Measurements from ENCODE around the gene RFPL4AL1.
"Not testable (repeated sequence)": the region's sequence is repeated elsewhere in the genome, so short reads cannot be mapped to it uniquely, and the experiment has no call there.

The RFPL4AL1 gene

DNA sequence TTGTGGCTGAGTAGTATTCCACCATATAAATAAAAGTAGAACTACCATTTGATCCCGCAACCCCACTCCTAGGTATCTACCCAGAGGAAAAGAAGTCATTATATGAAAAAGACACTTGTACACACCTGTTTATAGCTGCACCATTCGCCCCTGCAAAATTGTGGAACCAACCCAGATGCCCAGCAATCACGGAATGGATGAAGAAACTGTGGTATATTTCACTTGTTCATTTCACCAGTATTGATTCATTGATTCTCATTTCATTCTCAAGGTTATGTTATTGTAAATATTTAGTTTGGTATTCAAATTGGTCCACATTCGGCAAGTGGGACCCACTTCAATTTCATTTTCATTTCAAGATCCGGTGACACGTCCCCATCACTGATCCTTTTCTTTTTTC lies 18.2 kb upstream of the RFPL4AL1 start:
- no peak overlapping the region for H3K9ac ChIP-seq

GRCh38 chr19:55753401-55753800 lies 15.5 kb upstream of the RFPL4AL1 start:
- H3K4me1 ChIP-seq = no peaks in the 10 kb centered on the region
- H3K79me2 ChIP-seq = no peaks in the 10 kb centered on the region
- H3K27ac ChIP-seq = no peak overlapping the region
- no peaks in the 10 kb centered on the region for H3K27me3 ChIP-seq (ENCODE audit: control insufficient read depth, insufficient read depth, low read length)
- TF ChIP-seq, protein P1, sequence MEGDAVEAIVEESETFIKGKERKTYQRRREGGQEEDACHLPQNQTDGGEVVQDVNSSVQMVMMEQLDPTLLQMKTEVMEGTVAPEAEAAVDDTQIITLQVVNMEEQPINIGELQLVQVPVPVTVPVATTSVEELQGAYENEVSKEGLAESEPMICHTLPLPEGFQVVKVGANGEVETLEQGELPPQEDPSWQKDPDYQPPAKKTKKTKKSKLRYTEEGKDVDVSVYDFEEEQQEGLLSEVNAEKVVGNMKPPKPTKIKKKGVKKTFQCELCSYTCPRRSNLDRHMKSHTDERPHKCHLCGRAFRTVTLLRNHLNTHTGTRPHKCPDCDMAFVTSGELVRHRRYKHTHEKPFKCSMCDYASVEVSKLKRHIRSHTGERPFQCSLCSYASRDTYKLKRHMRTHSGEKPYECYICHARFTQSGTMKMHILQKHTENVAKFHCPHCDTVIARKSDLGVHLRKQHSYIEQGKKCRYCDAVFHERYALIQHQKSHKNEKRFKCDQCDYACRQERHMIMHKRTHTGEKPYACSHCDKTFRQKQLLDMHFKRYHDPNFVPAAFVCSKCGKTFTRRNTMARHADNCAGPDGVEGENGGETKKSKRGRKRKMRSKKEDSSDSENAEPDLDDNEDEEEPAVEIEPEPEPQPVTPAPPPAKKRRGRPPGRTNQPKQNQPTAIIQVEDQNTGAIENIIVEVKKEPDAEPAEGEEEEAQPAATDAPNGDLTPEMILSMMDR (IDR thresholded peaks at IDR 0.05) = no peak
- H3K9ac ChIP-seq = no peak overlapping the region
- H3K9me3 ChIP-seq (ENCODE audit: control insufficient read depth, low read length) = no peaks in the 10 kb centered on the region
- no peak overlapping the region for H2AFZ ChIP-seq
- H3K36me3 ChIP-seq (ENCODE audit: control insufficient read depth, insufficient read depth, low read length) = no peaks in the 10 kb centered on the region
- H3K4me3 ChIP-seq (ENCODE audit: low read depth, low read length) = no peak overlapping the region
- H3K4me2 ChIP-seq (ENCODE audit: low read length) = no peak overlapping the region

More for the DNA sequence above, 18.2 kb upstream of the RFPL4AL1 start:
- no peak overlapping the region for H3K4me2 ChIP-seq (ENCODE audit: low read length)
- H3K36me3 ChIP-seq (ENCODE audit: control insufficient read depth, insufficient read depth, low read length) = no peaks in the 10 kb centered on the region
- no peaks in the 10 kb centered on the region for H3K9me3 ChIP-seq (ENCODE audit: control insufficient read depth, low read length)
- no peaks in the 10 kb centered on the region for H3K4me1 ChIP-seq
- H3K79me2 ChIP-seq = no peaks in the 10 kb centered on the region
- no peak overlapping the region for H3K27ac ChIP-seq
- TF ChIP-seq, protein P1 (IDR thresholded peaks at IDR 0.05) = no peak
- H2AFZ ChIP-seq = no peak overlapping the region
- H3K4me3 ChIP-seq (ENCODE audit: low read depth, low read length) = no peak overlapping the region
- H3K27me3 ChIP-seq (ENCODE audit: control insufficient read depth, insufficient read depth, low read length) = no peaks in the 10 kb centered on the region

DNA sequence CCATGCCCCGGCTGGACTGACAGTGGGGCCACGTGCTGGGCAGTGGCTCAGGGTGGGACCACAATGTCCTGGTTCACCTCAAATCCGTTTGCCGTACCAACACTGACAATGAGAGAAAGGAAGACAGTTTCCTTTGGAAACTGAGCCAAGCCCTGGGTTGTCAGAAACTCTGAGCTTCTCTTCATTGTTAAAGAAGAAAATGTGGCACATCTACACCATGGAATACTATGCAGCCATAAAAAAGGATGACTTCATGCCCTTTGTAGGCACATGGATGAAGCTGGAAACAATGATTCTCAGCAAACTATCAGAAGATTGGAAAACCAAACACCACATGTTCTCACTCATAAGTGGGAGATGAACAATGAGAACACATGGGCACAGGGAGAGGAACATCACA lies 12.1 kb upstream of the RFPL4AL1 start:
- H2AFZ ChIP-seq; H3K4me3 ChIP-seq (ENCODE audit: low read depth, low read length); H3K9ac ChIP-seq; H3K4me2 ChIP-seq (ENCODE audit: low read length); H3K27ac ChIP-seq; H3K27me3 ChIP-seq (ENCODE audit: control insufficient read depth, insufficient read depth, low read length); H3K9me3 ChIP-seq (ENCODE audit: control insufficient read depth, low read length); H3K36me3 ChIP-seq (ENCODE audit: control insufficient read depth, insufficient read depth, low read length); H3K4me1 ChIP-seq; H3K79me2 ChIP-seq: not testable (repeated sequence)

DNA sequence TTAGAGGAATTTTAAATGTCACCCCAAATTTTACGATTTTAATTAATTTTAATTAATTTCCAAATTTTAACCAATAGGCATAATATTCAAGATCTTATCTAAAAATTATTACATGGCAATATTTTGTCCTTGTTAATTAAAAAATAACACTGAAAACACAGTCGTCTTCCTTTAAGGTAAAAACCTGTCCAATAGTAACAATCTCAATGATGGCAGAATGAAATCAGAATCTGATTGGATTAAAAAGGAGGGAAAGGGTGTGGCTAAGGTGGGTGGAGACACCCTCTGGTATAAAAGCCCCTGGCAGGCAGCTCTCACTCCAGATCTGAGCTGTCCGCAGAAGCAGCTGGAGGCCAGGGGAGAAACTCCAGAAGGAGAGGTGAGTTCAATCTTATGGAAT lies 10.1 kb upstream of the RFPL4AL1 start, which contains the start of gene RFPL4A:
TSS of gene RFPL4A (plus strand) at position 301 of the 400 bp plus-strand sequence. CDS start 2,704 bp downstream, outside the sequence.
- not testable (repeated sequence) for H3K4me3 ChIP-seq (ENCODE audit: low read depth, low read length); H3K4me1 ChIP-seq; H3K27me3 ChIP-seq (ENCODE audit: control insufficient read depth, insufficient read depth, low read length); H3K9ac ChIP-seq; H3K4me2 ChIP-seq (ENCODE audit: low read length); H3K36me3 ChIP-seq (ENCODE audit: control insufficient read depth, insufficient read depth, low read length); H3K27ac ChIP-seq; H3K9me3 ChIP-seq (ENCODE audit: control insufficient read depth, low read length); H3K79me2 ChIP-seq; H2AFZ ChIP-seq

GRCh38 chr19:55766466-55766865 lies 2.5 kb upstream of the RFPL4AL1 start:
- Histone ChIP-seq H3K9ac (no peak overlapping the region), H3K79me2 (no peaks in the 10 kb centered on the region), H3K4me1 (no peaks in the 10 kb centered on the region), H3K27me3 (ENCODE audit: control insufficient read depth, insufficient read depth, low read length) (no peaks in the 10 kb centered on the region), H3K4me2 (ENCODE audit: low read length) (no peak overlapping the region), H3K36me3 (ENCODE audit: control insufficient read depth, insufficient read depth, low read length) (no peaks in the 10 kb centered on the region), H3K9me3 (ENCODE audit: control insufficient read depth, low read length) (no peaks in the 10 kb centered on the region), H2AFZ (no peak overlapping the region), H3K4me3 (ENCODE audit: low read depth, low read length) (no peak overlapping the region), H3K27ac (no peak overlapping the region)
- TF ChIP-seq, protein P1 (IDR thresholded peaks at IDR 0.05) = no peak

GRCh38 chr19:55769632-55770031 lies 714 bp downstream of the RFPL4AL1 start:
- not testable (repeated sequence) for H3K36me3 ChIP-seq (ENCODE audit: control insufficient read depth, insufficient read depth, low read length); H3K9me3 ChIP-seq (ENCODE audit: control insufficient read depth, low read length); H3K9ac ChIP-seq; H3K27me3 ChIP-seq (ENCODE audit: control insufficient read depth, insufficient read depth, low read length); H3K79me2 ChIP-seq; H3K27ac ChIP-seq; H3K4me2 ChIP-seq (ENCODE audit: low read length); H2AFZ ChIP-seq; H3K4me3 ChIP-seq (ENCODE audit: low read depth, low read length); H3K4me1 ChIP-seq
